ENCODE results near the gene HSH2D. TPM values are rescaled to one million over a fixed set of nuclear protein-coding genes. Genes with fewer than 3 reads are reported as not detected.
A peak's percentile ranks its signal among the peaks of the same experiment; 100 is the strongest.

Gene HSH2D
- polyA plus RNA-seq, 2 donors, result 0.47 to 0.86 TPM

DNA sequence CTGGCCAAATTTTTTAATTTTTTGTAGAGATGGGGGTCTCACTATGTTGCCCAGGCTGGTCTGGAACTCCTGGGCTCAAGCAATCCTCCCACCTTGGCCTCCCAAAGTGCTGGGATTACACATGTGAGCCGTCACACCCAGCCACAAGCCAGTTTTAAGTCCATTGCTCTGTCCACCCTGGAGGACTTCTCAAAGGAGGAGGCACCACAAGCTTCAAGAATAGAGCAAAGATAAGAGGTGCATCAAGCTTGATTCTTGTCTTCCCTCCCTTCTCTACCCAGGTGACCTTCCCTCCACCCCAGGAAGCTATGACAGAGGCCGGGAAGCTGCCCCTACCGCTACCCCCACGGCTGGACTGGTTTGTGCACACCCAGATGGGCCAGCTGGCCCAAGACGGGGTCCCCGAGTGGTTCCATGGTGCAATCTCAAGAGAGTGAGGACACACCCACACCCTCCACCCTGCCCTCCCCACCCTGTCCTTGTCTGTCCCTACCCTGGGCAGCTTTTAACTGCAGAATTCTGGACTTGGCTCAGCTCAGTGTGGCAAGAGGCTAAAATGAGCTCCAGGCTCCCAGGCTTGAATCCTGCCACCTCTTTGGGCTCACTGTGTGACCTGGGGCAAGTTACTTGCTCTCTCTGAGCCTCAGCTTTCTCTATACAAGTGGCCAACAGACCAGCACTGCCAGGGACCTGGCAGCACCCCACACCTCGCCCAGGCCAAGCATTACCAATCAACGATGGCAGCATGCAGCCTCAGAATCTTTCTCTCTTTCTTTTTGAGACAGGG, 5.2 kb downstream of the HSH2D start:
- Histone ChIP-seq H3K9me3 (ENCODE audit: control insufficient read depth in 2 of 2, insufficient read depth in 1 of 2, low read depth in 1 of 2, low read length in 1 of 2) (no peaks in the 10 kb centered on the region), H3K27ac (ENCODE audit: low read depth in 2 of 2, low read length in 1 of 2) (no peak overlapping the region), H3K4me3 (ENCODE audit: low read depth in 1 of 2, low read length in 2 of 2) (no peak overlapping the region), H3K27me3 (ENCODE audit: control insufficient read depth in 1 of 2, insufficient read depth in 2 of 2, low read length in 2 of 2) (no peaks in the 10 kb centered on the region), H3K36me3 (ENCODE audit: control insufficient read depth in 2 of 2, insufficient read depth in 2 of 2, low read length in 1 of 2) (no peaks in the 10 kb centered on the region), H3K4me1 (ENCODE audit: control insufficient read depth in 2 of 2, insufficient read depth in 2 of 2, low read length in 1 of 2) (peaks cover 0 to 7% of the 10 kb centered on the region in 2 donors)
- 63 to 72% methylated on average over 8 of the region's 8 CpGs for WGBS, 2 donors

DNA sequence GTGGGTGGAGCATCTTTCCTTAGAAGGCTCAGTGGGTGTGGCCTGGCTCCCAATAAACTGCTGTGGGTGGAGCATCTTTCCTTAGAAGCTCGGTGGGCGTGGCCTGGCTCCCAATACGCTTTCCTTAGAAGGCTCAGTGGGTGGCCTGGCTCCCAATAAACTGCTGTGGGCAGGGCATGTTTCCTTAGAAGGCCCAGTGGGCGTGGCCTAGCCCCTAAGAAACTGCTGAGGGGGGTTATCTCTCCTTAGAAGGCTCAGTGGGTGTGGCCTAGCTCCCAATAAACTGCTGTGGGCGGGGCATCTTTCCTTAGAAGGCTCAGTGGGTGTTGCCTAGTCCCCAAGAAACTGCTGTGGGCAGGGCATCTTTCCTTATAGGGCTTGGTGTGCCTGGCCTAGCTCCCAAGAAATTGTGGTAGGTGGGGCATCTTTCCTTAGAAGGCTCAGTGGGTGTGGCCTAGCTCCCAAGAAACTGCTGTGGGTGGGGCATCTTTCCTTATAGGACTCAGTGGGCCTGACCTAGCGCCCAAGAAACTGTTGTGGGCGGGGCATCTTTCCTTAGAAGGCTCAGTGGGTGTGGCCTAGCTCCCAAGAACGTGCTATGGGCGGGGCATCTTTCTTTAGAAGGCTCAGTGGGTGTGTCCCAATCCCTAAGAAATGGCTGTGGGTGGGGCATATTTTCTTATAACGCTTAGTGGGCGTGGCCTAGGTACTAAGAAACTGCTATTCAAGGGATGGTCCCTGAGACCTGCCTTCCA, 10.3 kb downstream of the HSH2D start:
- Histone ChIP-seq H3K4me3 (ENCODE audit: low read depth in 1 of 2, low read length in 2 of 2) (no peak overlapping the region), H3K27me3 (ENCODE audit: control insufficient read depth in 1 of 2, insufficient read depth in 2 of 2, low read length in 2 of 2) (no peaks in the 10 kb centered on the region), H3K36me3 (ENCODE audit: control insufficient read depth in 2 of 2, insufficient read depth in 2 of 2, low read length in 1 of 2) (no peaks in the 10 kb centered on the region), H3K4me1 (ENCODE audit: control insufficient read depth in 2 of 2, insufficient read depth in 2 of 2, low read length in 1 of 2) (peaks cover 0 to 4% of the 10 kb centered on the region in 2 donors), H3K27ac (ENCODE audit: low read depth in 2 of 2, low read length in 1 of 2) (no peak overlapping the region), H3K9me3 (ENCODE audit: control insufficient read depth in 2 of 2, insufficient read depth in 1 of 2, low read depth in 1 of 2, low read length in 1 of 2) (no peaks in the 10 kb centered on the region)
- 81% methylated on average over 11 of the region's 11 CpGs for WGBS, 2 donors

GRCh38 chr19:16154557-16154956, 11.1 kb downstream of the HSH2D start:
- Histone ChIP-seq H3K4me1 (ENCODE audit: control insufficient read depth in 2 of 2, insufficient read depth in 2 of 2, low read length in 1 of 2) (no peaks in the 10 kb centered on the region), H3K4me3 (ENCODE audit: low read depth in 1 of 2, low read length in 2 of 2) (no peak overlapping the region), H3K9me3 (ENCODE audit: control insufficient read depth in 2 of 2, insufficient read depth in 1 of 2, low read depth in 1 of 2, low read length in 1 of 2) (no peaks in the 10 kb centered on the region), H3K27ac (ENCODE audit: low read depth in 2 of 2, low read length in 1 of 2) (no peak overlapping the region), H3K36me3 (ENCODE audit: control insufficient read depth in 2 of 2, insufficient read depth in 2 of 2, low read length in 1 of 2) (no peaks in the 10 kb centered on the region), H3K27me3 (ENCODE audit: control insufficient read depth in 1 of 2, insufficient read depth in 2 of 2, low read length in 2 of 2) (no peaks in the 10 kb centered on the region)
- WGBS, 2 donors, result 93 to 95% methylated on average over 8 of the region's 8 CpGs

GRCh38 chr19:16155128-16155527, 11.6 kb downstream of the HSH2D start:
- WGBS, 2 donors, result 84 to 96% methylated on average over 1 of the region's 1 CpG
- Histone ChIP-seq H3K4me3 (ENCODE audit: low read depth in 1 of 2, low read length in 2 of 2) (no peak overlapping the region), H3K9me3 (ENCODE audit: control insufficient read depth in 2 of 2, insufficient read depth in 1 of 2, low read depth in 1 of 2, low read length in 1 of 2) (no peaks in the 10 kb centered on the region), H3K36me3 (ENCODE audit: control insufficient read depth in 2 of 2, insufficient read depth in 2 of 2, low read length in 1 of 2) (no peaks in the 10 kb centered on the region), H3K27ac (ENCODE audit: low read depth in 2 of 2, low read length in 1 of 2) (no peak overlapping the region), H3K27me3 (ENCODE audit: control insufficient read depth in 1 of 2, insufficient read depth in 2 of 2, low read length in 2 of 2) (no peaks in the 10 kb centered on the region), H3K4me1 (ENCODE audit: control insufficient read depth in 2 of 2, insufficient read depth in 2 of 2, low read length in 1 of 2) (no peaks in the 10 kb centered on the region)

DNA sequence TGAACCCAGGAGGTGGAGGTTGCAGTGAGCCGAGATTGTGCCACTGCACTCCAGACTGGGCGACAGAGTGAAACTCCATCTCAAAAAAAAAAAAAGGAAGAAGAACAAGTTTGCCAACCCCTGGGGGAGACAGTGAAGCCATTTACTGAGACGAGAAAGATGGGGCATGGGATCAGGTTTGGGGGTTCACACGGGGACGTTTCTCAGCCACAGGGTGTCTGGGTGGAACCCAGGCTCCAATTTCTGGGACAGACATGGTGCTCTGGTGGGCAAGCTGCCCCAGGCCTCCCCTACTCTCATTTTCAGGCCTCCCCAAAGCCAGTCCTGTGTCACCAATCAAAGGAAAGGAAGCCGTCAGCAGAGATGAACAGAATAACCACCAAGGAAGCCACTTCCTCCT, 13.4 kb downstream of the HSH2D start:
- Histone ChIP-seq H3K27me3 (ENCODE audit: control insufficient read depth in 1 of 2, insufficient read depth in 2 of 2, low read length in 2 of 2) (no peaks in the 10 kb centered on the region), H3K9me3 (ENCODE audit: control insufficient read depth in 2 of 2, insufficient read depth in 1 of 2, low read depth in 1 of 2, low read length in 1 of 2) (no peaks in the 10 kb centered on the region), H3K4me1 (ENCODE audit: control insufficient read depth in 2 of 2, insufficient read depth in 2 of 2, low read length in 1 of 2) (no peaks in the 10 kb centered on the region), H3K27ac (ENCODE audit: low read depth in 2 of 2, low read length in 1 of 2) (no peak overlapping the region), H3K4me3 (ENCODE audit: low read depth in 1 of 2, low read length in 2 of 2) (no peak overlapping the region), H3K36me3 (ENCODE audit: control insufficient read depth in 2 of 2, insufficient read depth in 2 of 2, low read length in 1 of 2) (no peaks in the 10 kb centered on the region)
- WGBS, 2 donors, result 74 to 77% methylated on average over 6 of the region's 6 CpGs

DNA sequence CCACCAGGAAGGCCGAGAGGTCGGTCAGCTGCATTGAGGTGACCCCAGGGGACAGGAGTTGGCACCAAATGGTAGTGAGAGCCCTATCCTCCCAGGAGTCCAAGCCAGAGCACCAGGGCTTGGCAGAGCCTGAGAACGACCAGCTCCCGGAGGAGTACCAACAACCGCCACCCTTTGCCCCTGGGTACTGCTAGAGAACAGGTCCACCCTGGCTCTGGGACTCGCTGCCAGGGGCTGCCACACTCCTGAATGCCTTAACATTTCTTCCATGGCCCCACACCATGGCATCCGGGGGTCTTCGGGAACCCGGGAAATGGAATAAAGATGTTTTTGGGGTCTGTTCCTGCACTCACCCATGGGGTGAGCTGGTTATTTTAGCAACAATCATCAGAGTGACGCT, 14.1 kb downstream of the HSH2D start:
- H3K36me3 ChIP-seq (ENCODE audit: control insufficient read depth in 2 of 2, insufficient read depth in 2 of 2, low read length in 1 of 2), result no peaks in the 10 kb centered on the region
- 79 to 85% methylated on average over 10 of the region's 10 CpGs for WGBS, 2 donors

GRCh38 chr19:16159655-16160054, 16.2 kb downstream of the HSH2D start:
- WGBS, 2 donors, result 89 to 91% methylated on average over 5 of the region's 5 CpGs
- Histone ChIP-seq H3K36me3 (ENCODE audit: control insufficient read depth in 2 of 2, insufficient read depth in 2 of 2, low read length in 1 of 2) (no peaks in the 10 kb centered on the region), H3K27me3 (ENCODE audit: control insufficient read depth in 1 of 2, insufficient read depth in 2 of 2, low read length in 2 of 2) (no peaks in the 10 kb centered on the region), H3K4me1 (ENCODE audit: control insufficient read depth in 2 of 2, insufficient read depth in 2 of 2, low read length in 1 of 2) (no peaks in the 10 kb centered on the region), H3K4me3 (ENCODE audit: low read depth in 1 of 2, low read length in 2 of 2) (no peak overlapping the region), H3K9me3 (ENCODE audit: control insufficient read depth in 2 of 2, insufficient read depth in 1 of 2, low read depth in 1 of 2, low read length in 1 of 2) (no peaks in the 10 kb centered on the region), H3K27ac (ENCODE audit: low read depth in 2 of 2, low read length in 1 of 2) (no peak overlapping the region)

More for the DNA sequence above, 14.1 kb downstream of the HSH2D start:
- H3K27ac ChIP-seq (ENCODE audit: low read depth in 2 of 2, low read length in 1 of 2), result no peak overlapping the region
- H3K9me3 ChIP-seq (ENCODE audit: control insufficient read depth in 2 of 2, insufficient read depth in 1 of 2, low read depth in 1 of 2, low read length in 1 of 2), result no peaks in the 10 kb centered on the region
- H3K4me1 ChIP-seq (ENCODE audit: control insufficient read depth in 2 of 2, insufficient read depth in 2 of 2, low read length in 1 of 2), result no peaks in the 10 kb centered on the region
- no peak overlapping the region for H3K4me3 ChIP-seq (ENCODE audit: low read depth in 1 of 2, low read length in 2 of 2)
- no peaks in the 10 kb centered on the region for H3K27me3 ChIP-seq (ENCODE audit: control insufficient read depth in 1 of 2, insufficient read depth in 2 of 2, low read length in 2 of 2)

- Histone ChIP-seq H3K9me3 (ENCODE audit: control insufficient read depth in 2 of 2, insufficient read depth in 1 of 2, low read depth in 1 of 2, low read length in 1 of 2) (no peaks in the 10 kb centered on the region), H3K27ac (ENCODE audit: low read depth in 2 of 2, low read length in 1 of 2) (no peak overlapping the region), H3K27me3 (ENCODE audit: control insufficient read depth in 1 of 2, insufficient read depth in 2 of 2, low read length in 2 of 2) (no peaks in the 10 kb centered on the region), H3K36me3 (ENCODE audit: control insufficient read depth in 2 of 2, insufficient read depth in 2 of 2, low read length in 1 of 2) (no peaks in the 10 kb centered on the region), H3K4me1 (ENCODE audit: control insufficient read depth in 2 of 2, insufficient read depth in 2 of 2, low read length in 1 of 2) (no peaks in the 10 kb centered on the region), H3K4me3 (ENCODE audit: low read depth in 1 of 2, low read length in 2 of 2) (no peak overlapping the region)
- WGBS, 2 donors, result 68 to 75% methylated on average over 6 of the region's 6 CpGs
Measured at GRCh38 chr19:16160445-16160942, 17.0 kb downstream of the HSH2D start.

- H3K4me3 ChIP-seq (ENCODE audit: low read depth in 1 of 2, low read length in 2 of 2), result no peak overlapping the region
- WGBS, 2 donors, result 62 to 64% methylated on average over 14 of the region's 14 CpGs
- no peaks in the 10 kb centered on the region for H3K4me1 ChIP-seq (ENCODE audit: control insufficient read depth in 2 of 2, insufficient read depth in 2 of 2, low read length in 1 of 2)
- no peaks in the 10 kb centered on the region for H3K9me3 ChIP-seq (ENCODE audit: control insufficient read depth in 2 of 2, insufficient read depth in 1 of 2, low read depth in 1 of 2, low read length in 1 of 2)
- peak overlapping the region in 1 of 2 donors; percentile 61 for H3K27ac ChIP-seq (ENCODE audit: low read depth in 2 of 2, low read length in 1 of 2)
- H3K36me3 ChIP-seq (ENCODE audit: control insufficient read depth in 2 of 2, insufficient read depth in 2 of 2, low read length in 1 of 2), result no peaks in the 10 kb centered on the region
- no peaks in the 10 kb centered on the region for H3K27me3 ChIP-seq (ENCODE audit: control insufficient read depth in 1 of 2, insufficient read depth in 2 of 2, low read length in 2 of 2)
Measured at GRCh38 chr19:16160943-16161560, 17.6 kb downstream of the HSH2D start.
